Epithelial cell of esophagus (primary cell): Measurements from ENCODE around the gene RTEL1.

Source experiments
- DNase-seq: peaks from one replicate; pipeline ENCODE4 v3.0.0; 2010; ENCODE audit warnings: low read depth
- H3K4me3 ChIP-seq: 2 replicates; pipeline ENCODE4 v1.5.1; 2011; ENCODE audit warnings: mild to moderate bottlenecking, low read length, control low read depth
- CTCF ChIP-seq: IDR thresholded peaks from 2 replicates; pipeline ENCODE4 v1.5.1; 2011; ENCODE audit warnings: low read depth, mild to moderate bottlenecking, low read length, control low read depth, inconsistent platforms; ENCODE audit not compliant: insufficient read depth; ENCODE audit errors: missing control alignments

RTEL1 gene

GRCh38 chr20:63685269-63686026, 27.3 kb downstream of the RTEL1 start:
- H3K4me3 ChIP-seq: no peak overlapping the region
- no peak for TF ChIP-seq CTCF

GRCh38 chr20:63686094-63686491, 28.0 kb downstream of the RTEL1 start:
- no peak for DNase-seq
- TF ChIP-seq CTCF: no peak
- H3K4me3 ChIP-seq: no peak overlapping the region

More at GRCh38 chr20:63685269-63686026, 27.3 kb downstream of the RTEL1 start:
- DNase-seq: no peak

- DNase-seq: peak; percentile 64
- no peak for TF ChIP-seq CTCF
- H3K4me3 ChIP-seq: no peak overlapping the region
Observed at GRCh38 chr20:63686492-63687321, 28.6 kb downstream of the RTEL1 start.

- H3K4me3 ChIP-seq: no peak overlapping the region
- DNase-seq: no peak
- TF ChIP-seq CTCF: no peak
Observed at GRCh38 chr20:63687419-63688178, 29.5 kb downstream of the RTEL1 start.

GRCh38 chr20:63688228-63689045, 30.3 kb downstream of the RTEL1 start:
- no peak for DNase-seq
- TF ChIP-seq CTCF: no peak
- no peak overlapping the region for H3K4me3 ChIP-seq
